ENCODE results near the gene BRF1. TPM values are rescaled to one million over a fixed set of nuclear protein-coding genes. Genes with fewer than 3 reads are reported as not detected.
A peak's percentile ranks its signal among the peaks of the same experiment; 100 is the strongest.

BRF1 gene
- total RNA-seq, 1 experiment from 2014 or later, result 50.2 TPM

DNA sequence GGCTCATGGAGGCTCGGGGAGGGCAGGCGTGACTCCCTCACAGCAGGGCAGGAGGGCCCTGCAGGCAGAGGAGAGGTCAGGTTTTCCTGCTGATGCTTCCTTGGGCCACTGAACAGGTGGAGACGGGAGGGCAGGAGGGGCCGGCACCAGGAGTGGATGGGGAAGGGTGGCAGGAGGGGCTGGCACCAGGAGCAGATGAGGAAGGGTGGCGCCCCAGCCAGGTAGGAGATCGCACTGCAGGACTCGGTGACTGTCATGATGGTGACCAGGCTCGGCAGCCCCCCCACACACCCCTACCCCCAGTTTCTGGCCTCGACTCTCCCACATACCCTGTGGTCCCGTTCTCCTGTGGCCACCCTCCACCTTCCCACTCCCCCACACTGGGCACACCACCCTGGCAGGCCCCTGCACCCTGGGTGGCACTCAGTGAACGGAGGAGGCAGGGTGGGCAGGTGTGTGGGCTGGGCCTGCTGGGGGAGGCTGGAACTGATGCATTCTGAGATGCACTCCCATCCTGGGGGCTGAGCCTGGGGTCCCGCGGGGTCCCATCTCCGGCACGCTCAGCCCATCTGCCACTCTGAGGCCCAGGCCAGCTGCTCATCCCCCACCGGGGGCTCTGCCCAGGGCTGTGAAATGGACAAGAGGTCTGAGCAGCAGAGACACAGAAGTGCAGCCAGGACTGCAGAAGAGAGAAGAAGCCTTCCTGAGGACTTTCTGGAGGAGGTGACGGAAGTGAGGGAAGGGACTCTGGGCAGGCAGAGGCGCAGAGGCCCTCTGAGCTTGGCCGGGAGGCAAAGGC, 122.5 kb downstream of the BRF1 start:
- DNase-seq (ENCODE audit: low spot score), result no peak

DNA sequence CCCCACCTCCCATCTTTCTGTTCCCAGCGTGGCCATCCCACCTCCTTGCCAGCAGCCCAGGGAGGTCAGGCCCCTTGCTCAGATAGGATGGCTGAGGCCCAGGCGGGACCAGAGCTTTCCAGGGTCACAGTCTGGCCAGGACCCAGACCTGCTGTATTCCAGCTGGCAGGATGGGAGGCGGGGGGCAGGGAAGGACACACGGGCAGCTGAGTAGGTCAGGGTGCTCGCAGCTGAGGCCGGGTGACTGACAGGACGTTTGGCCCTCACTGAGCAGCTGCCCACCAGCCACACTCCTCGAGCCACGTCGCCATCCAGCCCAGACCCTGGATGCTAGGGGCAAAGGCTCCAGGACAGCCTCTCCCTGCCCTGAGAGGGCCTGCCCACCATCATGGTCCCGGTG, 123.7 kb downstream of the BRF1 start:
- DNase-seq (ENCODE audit: low spot score), result no peak

DNA sequence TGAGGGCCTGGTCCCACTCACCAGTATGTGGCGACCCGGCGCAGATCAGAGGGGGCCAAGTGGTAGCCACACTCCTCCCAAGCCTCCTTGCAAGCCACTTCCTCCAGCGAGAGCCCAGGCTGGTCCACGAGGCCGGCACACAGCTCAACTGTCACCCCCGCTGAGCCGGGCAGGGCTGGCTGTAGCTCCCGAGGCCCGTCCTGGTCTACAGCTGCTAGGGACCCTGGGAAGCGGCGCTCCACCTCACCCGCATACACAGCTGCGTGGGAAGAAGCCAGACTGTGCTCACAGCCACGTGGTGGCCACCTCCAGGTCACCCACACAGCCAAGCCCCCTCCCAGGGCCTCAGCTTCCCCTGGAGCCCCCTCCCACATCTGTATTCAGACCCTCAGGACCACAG, 124.3 kb downstream of the BRF1 start:
- no peak for DNase-seq (ENCODE audit: low spot score)

DNA sequence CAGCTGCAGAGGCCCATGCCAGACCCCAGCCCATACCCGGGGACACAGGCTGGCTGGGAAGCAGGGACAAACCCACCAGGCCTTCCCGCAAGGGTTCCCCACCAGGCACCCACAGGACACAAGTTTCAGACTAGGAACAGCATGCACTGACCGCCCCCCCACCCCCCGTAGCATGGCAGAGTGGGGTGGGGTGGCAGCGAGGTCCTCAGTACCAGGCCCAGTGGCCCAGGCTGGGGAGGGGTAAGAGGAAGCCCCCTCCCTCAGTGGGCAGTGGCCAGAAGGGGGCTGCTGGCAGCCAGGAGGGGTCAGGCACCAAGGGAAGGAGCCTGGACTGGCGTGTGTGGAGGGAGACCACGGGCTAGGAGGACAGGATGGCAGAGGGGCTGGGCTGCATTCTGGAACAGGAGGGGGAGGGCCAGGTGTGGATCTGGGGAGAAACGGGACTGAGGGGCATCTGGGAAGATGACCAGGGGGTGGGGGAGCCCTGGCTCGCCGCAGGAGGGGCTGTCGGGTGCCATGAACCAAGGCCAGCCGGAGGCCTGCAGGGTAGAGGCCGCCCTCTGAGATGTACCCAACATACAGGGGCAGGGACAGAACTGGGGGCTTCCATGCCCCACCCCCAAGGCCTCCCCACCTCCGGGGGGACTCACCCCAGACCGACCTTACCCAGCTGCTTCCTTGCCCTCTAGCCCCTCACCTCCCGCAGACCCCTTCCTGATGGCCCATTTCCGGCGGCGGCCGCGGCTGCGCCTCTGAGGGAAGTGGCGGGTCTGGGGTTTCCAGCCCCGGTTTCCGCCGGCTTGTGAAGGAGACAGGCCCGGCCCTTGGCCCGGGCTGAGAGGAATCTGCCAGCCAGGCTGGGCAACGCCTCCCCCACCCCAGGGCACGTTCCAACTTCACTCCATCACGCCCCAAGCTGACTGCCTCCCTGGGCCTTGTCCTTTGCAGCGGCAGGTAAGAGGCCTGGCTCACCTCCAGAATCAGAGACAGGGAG, 126.6 kb downstream of the BRF1 start:
- DNase-seq (ENCODE audit: low spot score), result no peak

DNA sequence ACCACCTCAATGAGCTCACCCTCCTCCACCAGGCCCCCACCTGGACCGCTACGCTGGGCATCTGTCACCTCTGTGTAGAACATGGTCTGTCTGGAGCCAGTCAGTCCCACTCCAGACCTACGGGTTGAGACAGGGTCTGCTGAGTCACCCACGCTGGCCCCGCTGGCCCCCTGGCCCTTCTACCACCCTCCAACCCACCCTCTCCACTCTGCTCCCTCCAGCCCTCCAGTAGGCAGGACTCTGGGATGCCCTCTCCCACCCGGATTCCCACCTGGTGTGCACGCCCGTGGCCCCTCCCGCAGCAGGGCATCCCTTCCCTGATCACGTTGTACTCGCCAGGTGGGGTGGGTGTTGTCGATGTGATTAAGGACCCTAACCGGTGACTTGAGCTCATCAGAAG, 127.7 kb downstream of the BRF1 start:
- no peak for DNase-seq (ENCODE audit: low spot score)

DNA sequence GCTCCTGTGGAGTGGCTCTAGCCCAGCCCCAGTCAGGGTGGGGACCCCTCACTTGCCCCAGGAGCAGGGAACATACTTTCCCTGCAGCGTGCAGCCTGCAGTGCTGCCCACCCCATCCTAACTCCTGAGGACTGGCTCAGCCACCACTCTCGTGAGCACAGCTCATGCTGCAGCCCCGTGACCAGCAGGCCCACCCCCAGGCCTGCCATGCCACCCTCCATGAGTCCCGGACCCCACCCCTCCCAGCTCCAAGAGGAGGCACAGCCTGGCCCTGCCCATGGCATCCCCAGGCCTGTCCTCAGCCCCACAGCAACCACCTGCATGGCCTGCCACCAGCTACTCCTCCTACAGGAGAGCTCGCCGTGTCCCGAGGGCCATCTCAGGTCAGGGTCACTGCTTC, 128.3 kb downstream of the BRF1 start:
- DNase-seq (ENCODE audit: low spot score), result no peak

DNA sequence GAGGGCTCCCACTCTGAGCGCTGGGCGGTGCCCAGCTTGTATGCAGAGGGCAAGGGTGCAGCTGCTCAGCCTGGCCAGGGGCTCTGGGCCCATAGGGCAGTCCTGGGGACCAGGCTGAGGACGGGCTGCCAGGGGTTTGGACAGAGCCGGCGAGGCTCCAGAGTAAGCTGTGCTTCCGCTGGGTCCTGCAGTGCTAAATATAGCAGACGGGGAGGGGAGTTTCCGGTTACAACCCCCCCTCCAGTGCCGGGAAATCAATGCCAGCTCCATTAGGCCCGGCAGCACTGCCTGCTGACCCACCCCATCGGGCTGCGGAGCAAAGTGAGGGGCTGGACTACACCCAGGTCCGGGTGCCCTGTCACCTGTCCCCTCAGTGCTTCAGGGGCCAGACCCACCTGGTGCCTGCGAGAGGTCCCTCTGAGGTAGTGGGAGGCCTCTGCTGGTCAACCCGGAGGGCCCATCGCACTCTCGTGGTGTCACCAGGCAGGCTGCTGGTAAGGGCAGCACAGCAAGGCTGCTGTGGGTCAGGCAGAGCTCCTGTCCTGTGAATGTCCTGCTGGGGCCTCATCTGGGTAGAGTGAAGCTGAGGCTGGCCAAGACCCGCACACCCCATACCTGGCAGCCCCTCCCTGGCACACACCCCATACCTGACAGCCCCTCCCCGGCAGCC, 129.7 kb downstream of the BRF1 start:
- DNase-seq (ENCODE audit: low spot score), result no peak

DNA sequence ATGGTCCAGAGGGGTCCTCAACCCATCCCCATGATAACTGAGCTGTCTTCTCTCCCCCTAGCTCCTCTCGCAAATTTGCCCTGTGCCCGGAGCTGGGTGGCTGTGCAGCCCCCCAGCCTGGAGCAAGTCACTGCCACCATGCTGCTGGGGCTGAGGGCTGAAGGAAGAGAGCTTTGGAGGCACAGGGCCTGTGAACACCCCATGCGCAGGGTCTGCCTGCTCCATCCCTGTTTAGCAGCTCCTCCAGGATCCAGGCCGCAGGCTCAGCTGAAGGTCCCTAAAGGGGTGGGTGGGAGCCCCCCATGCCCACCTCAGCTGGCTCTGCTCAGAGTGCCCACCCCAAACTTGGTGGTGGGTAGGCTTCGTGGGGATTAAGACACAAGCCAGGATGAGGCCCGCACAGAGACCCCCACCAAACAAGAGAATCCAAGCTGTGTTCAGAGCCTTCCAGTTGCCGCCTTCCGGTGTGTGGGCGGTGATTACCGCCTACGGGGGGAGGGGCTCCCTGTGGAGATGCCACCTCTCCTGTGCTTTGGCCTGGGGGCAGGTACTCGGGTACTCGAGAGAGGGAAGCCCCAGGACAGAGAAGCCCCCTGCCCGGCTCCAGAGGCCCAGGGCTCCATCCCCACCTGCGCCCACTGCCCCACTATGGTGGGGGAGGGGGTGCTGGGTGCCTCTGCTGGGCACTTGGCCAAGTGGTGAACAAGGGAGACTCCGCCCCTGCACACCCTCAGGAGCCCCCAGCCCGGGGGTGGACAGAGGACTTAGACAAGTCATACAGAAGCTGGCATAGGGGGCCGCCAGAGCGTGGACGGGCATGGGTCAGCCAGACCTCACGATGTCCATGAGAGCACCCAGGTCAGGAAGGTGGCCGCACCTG, 130.8 kb downstream of the BRF1 start:
- DNase-seq (ENCODE audit: low spot score), result no peak

DNA sequence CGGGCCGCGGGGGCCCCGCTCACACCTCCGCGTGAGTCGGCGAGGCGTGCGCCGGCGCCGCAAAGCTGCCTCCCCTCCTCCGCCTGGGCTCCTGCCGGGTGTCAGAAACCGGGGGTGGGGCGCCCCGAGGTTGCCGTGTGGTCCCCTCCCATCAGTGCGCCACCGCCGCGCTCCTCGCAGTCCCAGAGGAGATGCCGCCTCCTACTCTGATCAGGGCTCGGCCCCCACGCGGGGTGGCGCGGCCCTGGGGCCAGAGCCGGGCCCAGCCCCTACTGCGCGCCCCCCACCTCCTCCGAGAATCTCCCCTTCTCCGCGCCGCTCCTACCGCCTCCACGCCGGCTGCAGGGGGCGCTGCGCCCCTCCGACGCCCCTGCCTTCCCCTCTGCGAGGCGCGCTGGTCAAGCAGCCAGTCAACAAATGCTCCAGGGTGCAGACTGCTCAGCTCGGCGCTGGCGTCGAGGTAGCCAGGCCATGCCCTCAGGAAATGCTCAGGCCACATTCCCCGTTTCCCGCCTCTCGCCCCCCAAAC, 131.8 kb downstream of the BRF1 start:
- DNase-seq (ENCODE audit: low spot score), result no peak

DNA sequence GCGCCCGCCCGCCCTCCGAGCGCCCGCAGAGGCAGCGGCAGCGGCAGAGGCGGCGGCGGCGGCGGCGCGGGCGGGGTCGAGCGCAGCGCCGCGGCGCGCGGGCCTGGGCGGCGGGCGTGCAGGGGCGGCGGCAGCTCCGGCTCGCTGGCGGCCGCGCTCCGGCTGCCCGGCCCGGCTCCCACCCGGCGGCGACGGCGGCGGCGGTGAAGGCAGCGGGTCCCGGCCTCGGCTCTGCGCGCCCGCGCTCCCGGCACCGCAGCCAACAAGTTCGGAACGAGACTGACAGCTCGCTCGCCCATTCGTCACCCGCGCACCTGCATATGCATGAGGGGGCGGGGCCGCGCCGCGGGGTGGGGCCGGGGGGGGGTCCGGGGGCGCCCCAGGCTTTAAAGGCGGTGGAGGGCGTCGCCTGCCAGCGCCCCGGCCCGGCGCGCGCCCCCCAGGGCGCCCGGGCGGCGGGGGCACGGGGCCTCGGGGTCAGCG, 132.3 kb downstream of the BRF1 start, which contains the start of gene JAG2:
TSS of gene JAG2 (minus strand) at position 281 of the 483 bp plus-strand sequence. CDS start 356 bp downstream, outside the sequence.
- no peak for DNase-seq (ENCODE audit: low spot score)

DNA sequence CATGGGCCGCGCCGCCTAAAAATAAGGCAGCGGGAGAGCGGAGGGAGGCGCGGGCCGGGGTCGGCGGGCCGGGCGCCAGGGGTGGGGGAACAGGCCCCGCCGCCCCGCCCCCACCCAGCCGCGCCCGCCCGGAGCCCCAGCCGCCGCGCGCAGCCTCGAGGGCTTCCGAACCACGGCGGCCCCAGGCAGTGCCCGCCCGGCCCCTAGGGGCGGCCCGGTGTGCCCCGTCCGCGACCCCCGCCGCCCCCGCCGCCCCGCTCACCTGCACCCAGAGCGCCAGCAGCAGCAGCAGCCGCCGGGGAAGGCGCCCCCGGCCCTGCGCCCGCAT, 132.7 kb downstream of the BRF1 start:
- DNase-seq (ENCODE audit: low spot score), result no peak

DNA sequence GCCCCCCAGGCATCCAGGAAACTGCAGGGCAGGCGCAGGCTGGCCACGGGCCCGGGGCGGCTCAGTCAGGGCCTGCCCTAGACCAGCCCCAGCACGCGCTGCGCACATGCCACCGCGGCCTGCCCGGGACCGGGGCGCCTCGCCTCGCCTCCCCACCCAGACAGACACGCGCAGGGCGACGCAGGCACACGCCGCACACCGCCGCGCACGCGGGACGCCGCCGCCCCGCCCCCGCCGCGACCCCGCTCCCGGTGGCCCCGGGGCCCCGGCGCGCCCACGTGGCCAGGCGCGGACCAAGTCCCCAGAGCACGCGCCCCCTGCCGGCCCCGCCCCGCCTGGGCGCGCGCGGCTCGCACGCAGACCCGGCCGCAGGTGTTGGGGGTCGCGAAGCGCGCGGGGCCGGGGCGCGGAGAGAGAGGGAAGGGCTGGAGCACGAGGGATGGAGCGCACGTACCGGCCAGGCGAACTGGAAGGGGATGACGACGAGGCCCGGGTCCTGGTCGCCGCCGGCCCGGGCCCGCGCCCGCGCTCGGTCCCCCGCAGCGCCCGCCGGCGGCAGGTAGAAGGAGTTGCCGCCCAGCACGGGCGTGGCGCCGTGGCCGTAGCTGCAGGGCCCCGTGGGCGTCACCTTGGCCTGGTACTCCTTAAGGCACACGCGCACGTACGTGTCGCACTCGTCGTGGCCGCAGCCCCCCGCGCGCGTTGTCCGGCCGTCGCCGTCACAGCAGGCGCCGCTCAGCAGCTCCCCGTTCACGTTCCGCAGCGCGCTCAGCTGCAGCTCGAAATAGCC, 133.3 kb downstream of the BRF1 start:
- DNase-seq (ENCODE audit: low spot score), result no peak

DNA sequence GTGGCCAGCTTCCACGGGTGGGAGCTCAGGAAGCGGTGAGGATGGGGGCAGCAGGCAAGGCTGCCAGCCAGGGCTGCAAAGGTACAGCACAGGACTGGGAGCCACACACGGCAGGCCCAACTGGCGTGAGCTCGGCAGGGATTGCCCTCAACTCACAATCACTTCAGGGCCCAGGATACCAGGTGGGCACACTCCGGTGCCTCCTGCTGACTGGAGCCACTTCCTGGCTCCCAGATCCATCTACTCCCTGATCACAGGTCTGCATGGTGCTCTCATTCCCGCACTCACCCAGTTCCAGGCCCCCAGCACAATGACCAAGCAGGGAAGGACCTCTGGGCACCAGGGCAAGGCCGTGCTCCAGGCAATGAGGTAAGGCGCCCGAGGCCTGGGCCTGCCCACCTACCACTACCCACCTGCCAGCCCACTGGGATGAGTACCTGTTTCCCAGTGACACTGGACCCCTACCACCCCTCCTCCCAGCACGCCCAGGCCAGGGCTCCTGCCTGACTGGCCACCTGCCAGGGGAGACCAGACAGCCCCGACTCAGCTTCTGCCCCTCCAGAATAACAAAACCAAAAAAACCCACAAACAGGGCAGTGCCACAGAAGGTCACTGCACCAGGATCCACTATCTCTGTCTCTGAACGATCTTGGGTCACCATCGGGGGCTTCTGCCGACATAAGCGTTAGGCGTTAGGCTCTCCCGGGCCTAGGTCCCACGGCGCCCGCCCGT, 134.1 kb downstream of the BRF1 start:
- no peak for DNase-seq (ENCODE audit: low spot score)

DNA sequence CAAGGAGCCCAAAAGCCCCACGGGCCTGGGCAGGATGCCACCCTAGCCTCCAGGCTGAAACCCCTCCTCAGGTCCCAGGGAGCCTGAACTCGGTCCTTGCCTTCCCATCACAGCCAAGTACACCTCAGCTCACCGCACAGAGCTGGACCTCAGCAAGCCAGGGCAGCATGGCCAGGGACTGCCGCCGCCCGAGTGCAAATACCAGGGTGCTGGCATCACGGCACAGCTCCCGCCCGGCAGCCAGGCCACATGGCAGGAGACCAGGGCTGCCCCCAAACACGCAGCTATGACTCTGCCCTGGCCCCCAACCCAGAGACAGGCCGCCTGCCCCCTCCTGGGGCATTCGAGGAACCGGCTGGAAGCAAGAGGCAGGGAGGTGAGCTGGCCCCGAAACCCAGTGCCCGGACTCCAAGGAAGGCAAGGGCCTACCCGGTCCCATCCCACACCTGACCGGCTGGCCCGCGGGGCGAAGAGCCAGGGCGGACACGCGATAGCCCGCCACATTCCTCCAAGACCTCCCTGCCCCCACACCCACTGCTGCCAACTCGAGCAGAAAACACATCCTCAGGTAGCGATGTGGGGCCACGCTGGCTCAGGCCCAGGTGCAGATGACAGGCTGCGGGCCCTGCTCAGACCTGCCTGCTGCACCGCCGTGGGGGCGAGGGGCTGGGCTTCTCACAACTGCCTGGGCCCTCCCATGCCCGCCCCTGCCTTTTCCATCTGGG, 134.9 kb downstream of the BRF1 start:
- no peak for DNase-seq (ENCODE audit: low spot score)

DNA sequence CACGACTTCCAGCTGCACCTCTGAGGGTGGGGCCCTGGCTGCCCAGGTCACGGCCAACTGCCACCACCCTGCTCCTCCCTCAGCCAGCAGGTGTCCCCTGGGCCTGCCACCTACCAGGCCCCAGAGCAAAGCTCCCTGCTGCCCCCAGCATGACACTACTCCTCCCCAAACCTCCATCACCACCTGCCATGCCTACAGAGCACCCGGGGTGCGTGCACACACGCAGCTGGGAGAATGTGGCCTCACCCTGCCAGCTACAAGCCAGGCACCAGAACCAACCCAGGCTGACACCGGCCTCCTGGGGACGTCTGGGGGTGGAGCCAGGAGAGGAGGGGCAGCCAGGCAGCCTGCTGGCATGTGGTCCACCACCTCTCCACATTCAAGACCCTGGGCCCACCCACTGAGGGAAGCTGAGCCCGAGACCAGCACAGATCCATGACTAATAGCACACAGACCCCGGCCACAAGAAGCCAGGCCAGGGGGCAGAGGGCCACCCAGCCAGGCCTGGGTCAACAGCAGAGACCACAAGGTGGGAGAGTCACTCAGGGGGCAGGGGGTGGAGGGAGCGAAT, 135.6 kb downstream of the BRF1 start:
- peak; percentile 45 for DNase-seq (ENCODE audit: low spot score)

DNA sequence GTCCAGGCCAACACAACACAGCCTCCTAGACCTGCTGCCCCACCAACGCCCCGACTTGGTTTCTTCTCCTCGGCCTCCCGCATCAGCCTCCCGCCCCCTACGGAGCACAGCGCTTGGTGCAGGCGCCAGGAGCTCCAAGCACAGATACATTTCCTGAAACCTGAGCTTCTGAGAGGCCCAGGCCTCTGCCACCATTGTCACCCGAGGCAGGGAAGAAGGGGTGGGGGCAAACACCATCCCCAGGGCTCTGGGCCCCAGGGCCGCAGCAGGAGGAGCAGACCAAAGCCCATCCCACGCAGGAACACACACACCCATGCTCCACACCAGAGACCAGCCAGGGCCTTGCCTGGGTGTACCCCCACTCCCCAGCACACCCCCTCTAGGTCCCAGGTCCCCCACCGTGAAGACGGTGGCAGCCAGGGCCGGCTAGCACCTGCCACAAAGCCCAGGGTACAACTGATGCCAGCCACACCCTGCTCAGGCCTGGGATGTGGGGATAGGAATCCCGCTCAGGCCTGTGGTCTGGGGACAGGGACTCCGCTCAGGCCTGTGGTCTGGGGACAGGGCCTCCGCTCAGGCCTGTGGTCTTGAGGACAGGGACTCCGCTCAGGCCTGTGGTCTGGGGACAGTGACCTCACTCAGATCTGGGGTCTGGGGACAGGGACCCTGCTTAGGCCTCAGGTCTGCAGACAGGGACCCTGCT, 137.6 kb downstream of the BRF1 start:
- DNase-seq (ENCODE audit: low spot score), result no peak

DNA sequence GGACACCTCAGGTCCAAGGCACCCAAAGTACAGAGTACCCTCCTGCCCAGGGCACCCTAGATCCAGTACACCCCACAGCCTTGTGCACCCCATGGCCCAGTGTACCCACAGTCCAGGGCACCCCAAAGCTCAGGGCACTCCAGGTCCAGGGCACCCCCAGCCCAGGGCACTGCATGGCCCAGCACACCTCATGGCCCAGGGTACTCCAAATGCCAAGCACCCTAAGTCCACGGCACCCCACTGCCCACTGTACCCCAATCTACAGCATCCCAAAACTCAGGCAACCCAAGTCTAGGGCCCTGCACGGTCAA, 138.2 kb downstream of the BRF1 start:
- no peak for DNase-seq (ENCODE audit: low spot score)
